ENCODE measurements around the gene RREB1.

The RREB1 gene

DNA sequence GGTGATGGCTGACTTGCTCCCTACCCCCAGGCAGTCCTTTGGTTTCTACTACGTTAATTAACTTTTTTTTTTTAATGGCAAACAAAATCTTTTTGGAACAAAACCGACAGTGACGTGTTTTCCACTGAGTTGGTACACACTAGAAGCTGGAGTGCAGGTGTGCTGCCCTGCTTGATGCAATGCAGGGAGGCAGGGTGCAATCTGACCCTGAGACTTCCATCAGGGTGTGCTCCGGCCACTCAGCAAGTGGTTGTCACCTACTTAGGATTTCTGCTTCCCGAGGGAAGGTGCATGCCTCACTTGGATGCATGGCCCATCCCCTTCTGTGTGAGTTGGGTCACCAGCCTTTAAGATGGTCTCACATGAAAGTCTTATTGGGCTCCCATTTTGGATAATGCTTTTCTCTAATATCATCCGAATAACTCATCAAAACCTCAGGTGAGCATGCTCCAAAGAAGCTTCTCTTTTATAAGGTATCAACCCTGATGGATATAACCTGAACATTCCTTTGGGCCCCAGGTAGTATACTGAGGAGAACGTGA is 14.0 kb downstream of the RREB1 start:
- no peak for DNase-seq (ENCODE audit: low read depth in 2 of 3, low spot score in 2 of 3)

DNA sequence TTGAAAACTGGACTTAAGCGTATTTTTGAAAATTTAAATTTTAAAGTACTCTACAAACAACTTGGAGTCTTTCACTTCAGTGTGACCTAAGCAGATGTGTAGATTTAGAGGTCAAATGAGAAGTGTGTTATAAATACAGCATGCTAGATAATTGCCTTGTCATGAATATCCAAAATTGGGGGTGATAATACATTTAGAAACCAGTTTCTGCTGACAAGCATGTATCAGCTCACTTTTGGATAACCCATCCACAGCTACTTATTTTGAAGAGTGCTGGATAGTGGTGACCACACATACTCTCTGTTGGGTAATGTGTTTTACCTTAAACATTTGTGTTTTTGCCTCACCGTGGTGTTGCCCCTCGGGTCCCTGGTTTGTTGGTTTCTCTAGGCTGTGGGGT is 14.9 kb downstream of the RREB1 start:
- no peak for DNase-seq (ENCODE audit: low read depth in 2 of 3, low spot score in 2 of 3)

DNA sequence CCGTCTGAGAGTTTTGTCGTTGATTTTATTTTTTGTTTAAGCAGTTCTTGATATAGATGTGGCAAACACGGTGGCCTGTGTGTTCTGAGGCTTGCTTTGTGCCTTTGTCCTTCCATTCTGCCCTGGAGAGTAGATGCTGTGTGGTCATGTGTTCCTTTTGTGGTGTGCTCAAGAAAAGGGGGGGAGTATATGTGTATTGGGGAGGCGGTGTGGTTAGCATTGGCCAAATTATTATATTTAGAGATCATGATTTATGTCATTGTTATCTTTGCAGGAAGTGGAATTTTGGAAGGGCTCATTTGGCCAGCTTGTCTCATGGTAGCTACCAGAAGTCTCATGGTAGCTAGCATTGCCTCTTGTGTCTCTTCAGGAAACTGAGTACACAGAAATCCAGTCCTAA is 16.4 kb downstream of the RREB1 start:
- no peak for DNase-seq (ENCODE audit: low read depth in 2 of 3, low spot score in 2 of 3)

DNA sequence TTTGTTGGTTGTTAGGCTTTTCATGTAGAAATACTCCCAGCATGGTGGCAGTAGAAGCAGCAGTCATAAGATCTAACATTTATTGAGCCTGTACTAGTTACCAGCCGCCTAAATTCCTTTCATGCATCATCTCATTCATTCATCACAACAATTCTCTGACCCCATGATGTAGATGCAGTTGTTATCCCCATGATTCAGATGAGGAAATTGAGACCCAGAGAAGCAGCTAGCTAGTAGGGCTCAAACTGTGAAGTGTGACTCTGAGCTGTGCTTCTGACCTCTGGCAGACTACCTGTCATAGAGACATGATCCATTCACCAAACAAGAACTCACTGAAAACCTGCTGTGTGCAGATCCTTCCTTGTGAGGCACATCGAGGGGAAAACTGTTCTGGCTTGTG is 16.9 kb downstream of the RREB1 start:
- no peak for DNase-seq (ENCODE audit: low read depth in 2 of 3, low spot score in 2 of 3)

DNA sequence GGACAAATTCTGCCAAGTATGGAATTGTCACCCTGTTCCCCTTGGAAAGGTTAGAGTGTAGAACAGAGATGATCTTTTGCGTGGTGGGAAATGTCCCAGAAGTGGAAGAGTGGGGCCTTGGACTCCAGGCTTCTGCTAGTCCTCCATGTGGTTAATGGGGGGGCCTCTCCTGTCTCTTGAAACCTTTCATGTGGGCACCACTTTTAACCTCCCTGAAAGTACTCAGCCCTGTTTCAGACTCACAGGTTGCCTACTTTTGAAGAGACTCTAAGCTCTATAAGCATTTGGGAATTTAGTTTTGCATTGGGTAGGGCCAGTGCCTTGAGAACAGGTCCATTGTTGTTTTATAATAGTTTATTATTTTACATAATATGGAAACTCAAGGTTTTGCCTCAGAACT is 17.5 kb downstream of the RREB1 start:
- no peak for DNase-seq (ENCODE audit: low read depth in 2 of 3, low spot score in 2 of 3)

DNA sequence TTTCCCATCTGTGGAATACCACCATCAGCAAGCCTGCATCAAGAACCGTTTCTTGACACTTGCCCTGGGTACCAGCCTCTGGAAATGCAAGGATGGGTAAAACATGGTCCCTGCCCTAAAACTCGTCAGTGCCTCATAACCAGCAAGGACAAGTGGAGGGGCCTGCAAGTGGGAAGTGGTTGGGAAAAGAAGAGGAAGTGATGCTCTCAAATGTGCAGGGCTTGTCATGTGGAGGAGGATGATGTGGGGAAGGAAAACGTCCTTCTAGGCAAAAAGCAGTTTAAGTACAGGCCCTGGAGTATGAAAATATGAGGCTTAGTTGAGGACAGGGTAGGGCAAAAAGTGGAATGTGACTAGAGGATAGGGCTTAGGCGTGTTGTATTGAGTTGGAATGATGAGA is 19.0 kb downstream of the RREB1 start:
- DNase-seq (ENCODE audit: low read depth in 2 of 3, low spot score in 2 of 3), result no peak

DNA sequence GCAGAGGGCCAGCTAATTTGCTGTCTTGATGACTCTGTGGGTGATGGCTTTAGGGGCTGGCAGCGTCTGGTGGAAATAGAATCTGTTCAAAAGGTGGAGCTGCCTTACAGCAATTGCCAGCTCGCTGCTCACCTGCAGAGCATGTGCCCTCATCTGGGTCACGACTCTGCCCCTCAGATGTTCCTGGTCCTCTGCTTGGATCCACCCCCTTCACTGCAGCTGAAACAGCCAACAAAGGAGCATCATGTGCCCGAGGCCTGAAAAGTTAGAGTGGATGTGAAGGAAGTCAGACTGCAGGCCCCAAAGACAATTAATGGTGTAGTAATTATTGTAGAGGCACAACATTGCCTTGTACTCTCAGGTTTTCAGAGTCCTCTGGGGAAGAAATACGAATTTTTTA is 19.9 kb downstream of the RREB1 start:
- DNase-seq (ENCODE audit: low read depth in 2 of 3, low spot score in 2 of 3), result no peak

DNA sequence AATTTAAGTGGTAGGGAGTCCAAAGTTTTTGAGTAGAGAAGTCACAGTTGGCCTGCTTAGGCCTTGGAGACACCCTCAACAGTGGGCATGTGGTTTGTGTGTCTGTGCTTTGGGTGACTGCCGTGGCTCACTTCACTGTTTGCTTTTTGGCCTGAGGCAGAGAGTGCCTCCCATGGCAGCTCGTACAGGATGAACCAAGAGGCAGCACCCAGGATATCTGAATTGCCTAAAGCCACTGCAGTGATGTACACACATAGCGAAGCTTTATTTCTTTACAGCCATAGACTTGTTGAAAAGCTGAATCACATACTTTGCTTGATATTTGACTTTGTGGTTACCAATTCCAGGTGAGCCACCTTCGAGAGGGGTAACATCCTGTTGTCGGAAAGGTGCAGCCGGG is 21.6 kb downstream of the RREB1 start:
- no peak for DNase-seq (ENCODE audit: low read depth in 2 of 3, low spot score in 2 of 3)

DNA sequence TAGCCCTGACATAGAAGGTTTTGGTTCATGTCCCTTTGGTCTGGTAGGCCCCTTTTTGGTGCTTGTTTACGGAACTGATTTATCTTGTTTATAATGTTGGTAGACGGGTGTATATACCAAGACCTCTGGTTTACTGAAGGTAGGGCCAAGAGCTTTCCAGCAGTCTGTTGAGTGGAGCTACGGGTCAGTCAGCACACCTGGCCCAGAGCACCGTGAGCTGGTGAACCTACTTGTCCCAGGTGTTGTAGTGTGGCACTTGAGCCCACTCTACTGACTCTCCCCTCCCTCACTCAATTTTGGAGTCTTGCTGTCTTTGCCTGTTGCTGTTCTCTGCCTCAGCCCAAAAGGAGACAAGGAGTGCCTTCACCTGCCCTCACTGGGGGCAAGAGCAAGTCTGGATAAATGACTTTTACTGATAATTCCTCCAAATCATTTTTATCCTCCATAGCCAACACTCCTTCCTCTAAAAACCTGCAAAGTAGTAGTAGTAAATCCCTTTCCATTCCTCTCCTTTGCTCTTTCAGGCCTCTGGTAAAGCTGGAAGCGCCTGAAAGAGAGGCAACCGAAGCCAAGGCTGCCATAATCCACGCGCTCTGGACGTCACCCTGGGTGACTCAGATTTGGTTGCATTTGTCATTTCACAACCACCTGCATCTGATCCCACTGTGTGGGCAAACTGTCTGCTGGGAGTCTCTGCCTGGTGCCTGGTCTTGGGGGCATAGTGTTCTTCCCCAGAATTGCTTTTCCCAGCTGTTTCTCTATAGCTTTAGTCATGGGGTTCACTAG is 22.2 kb downstream of the RREB1 start:
- no peak for DNase-seq (ENCODE audit: low read depth in 2 of 3, low spot score in 2 of 3)

DNA sequence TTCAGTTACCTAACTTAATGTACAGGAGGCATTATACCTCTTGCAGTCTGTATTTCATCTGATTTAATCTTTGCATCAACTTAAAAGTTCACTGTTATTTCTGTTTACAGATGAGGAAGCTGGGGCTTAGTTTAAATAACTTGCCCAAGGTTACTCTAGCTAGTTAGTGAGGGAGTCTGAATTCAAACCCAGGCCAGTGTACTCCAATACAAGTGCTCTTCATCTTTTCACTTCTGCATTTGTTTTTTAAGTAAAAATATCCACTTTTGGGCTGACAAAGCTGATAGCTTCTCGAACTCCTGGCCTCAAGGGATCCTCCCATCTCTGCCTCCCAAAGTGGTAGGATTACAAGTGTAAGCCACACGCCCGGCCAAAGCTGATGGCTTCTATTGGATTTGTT is 23.6 kb downstream of the RREB1 start:
- no peak for DNase-seq (ENCODE audit: low read depth in 2 of 3, low spot score in 2 of 3)

DNA sequence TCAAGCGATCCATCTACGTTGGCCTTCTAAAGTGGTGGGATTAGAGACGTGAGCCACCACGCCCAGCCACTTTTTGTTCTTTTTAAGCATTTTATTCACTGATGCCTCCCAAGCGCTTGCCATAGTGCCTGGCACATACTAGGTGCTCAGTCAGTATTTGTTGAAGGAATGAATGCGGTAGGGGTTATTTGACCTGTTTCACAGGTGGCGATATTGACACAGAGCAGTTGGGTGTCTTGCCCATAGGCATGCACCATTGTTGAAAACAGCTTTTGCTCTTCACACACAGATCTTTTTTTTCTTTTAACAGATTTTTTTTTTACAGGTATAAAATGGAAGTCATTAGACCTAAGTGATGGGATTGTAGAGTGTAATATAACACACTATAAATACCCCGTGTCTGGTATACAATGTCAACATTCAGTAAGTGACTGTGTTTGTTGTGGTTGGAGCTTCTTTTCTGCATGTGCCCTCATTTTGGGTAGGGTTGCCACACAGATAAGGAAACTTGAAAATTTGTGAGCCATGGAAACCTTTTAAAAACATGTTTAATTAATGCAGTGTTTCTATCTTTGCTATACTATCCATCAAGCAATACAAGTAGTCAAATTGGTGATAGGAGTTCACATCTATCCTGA is 24.8 kb downstream of the RREB1 start:
- no peak for DNase-seq (ENCODE audit: low read depth in 2 of 3, low spot score in 2 of 3)

DNA sequence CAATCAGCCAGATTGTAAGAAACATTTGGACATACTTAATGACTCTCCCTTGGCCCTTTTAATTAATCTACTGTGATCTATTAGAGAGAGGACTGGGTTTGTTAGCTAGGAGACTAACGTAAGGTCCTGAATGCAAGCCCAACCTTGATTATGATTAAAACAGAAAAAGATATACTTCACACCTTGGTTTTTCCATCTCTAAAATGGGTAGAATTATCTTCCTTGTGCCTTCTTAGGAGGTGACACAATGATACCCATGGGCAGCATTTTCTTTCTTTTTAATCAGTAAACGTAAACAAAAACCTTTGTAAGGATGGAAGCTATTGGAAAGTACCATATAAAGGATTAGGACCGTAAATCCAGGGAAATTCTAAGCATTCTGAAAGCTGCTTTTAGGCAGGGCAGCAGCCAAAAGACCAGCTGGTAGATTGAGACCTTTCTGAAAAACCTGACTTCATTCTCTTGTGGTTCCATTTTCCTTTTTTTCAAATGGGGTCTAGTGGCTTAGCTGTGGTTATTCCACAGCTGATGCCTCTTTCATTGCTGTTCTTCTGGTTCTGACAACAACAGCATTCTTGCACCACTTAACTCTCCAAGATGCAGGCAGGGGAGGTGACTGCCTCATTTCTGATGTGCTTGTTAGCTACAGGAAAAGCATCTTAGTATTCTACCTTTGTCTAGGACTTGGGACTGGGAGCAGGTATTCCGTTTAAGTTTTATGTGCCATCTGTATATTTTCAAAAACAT is 27.4 kb downstream of the RREB1 start:
- DNase-seq (ENCODE audit: low read depth in 2 of 3, low spot score in 2 of 3), result no peak

DNA sequence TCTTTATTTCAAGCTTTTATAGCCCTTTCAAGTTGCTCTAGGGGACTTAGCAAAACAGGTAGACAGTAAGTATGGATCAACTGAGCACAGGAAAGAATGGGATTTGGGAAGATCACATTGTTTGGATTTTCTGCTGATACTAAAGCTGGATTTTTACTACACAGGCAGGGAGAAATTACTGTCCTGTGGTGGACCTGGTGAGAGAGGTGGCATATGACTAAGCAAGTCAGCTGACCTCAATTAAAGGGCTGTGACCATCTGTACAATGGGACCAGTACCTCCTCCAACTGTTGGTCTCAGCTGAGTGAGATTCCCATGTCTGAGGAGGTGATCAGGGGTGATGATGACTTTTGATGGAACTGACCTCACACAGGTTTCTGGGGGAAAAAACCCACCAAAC is 28.0 kb downstream of the RREB1 start:
- no peak for DNase-seq (ENCODE audit: low read depth in 2 of 3, low spot score in 2 of 3)

DNA sequence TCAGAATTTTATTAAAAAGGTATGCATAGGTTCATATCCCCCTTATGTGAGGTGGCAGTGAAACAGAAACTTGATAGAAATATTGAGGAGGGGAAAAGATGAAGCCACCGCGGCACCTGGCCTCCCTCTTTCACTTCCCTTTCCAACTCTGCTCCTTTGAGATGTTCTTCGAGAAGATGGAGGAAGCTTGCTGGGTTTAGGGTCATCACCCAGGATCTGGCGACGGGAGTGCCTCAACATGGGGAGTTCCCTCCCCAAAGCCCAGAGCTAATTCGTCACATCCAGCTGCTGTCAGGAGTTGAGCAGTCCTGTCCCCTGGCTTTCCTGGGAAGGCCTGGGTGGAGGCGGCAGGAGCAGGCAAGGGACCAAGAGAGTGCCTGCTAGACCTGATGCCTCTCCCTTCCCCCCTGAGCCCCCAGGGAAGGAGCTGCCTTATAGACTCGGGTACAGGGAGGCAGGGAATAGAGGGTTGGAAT is 29.1 kb downstream of the RREB1 start:
- no peak for DNase-seq (ENCODE audit: low read depth in 2 of 3, low spot score in 2 of 3)

DNA sequence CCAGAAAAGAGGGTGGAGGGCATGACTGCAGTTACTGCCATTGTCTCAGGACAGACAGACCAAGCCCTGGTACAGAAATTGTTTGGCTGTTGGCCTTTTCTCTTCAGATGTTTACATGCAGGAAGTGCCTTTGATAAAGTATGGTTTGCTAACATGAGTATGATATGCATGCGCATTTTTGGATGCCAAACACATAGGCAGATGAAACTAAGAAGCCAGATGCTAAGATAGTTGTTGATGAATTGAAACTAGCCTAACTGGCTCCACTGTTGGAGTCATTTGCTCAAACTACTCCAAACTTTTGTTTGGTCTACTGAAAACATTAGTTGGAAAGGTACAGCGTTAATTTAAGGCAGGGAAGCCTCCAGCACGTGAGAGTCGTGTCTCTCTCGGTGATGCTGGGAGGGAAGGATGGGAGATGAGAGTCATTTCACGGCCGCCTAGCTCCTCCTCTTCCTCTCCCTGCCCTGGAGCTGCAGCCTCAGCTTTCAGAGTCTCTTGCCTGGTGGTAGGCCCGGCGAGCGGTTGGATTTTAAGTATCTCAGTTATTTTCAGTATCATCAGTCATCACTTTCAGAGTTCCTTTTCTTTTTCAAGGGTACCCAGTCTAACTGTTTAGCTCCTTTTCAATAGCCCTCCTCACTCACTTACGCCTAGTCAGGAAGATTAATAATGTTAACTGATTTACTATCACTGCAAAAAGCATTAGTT is 29.7 kb downstream of the RREB1 start:
- DNase-seq (ENCODE audit: low read depth in 2 of 3, low spot score in 2 of 3), result peak in 2 of 3 experiments; percentile 35 to 50

DNA sequence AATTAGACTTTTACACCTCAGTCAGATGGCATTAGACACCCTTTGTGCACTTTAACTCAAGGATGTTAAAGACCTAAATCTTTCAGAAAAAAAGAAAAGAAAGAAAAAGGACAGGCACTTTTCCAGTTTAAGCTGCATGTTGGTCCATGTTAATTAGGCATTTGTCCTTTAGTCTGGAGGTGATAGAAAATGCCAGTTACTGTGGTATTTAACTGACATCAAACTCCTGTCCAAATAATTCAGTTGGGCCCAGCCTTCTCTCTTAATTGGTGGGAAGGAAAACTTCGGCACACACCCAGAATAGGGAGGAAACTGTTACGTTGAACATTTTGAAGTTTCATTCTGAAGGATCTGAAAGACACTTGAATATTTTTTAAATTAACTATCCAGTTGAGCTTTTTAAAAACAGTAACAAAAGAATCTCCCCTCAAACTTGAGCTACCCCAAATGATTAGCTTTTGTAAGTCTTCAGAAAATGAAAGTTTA is 30.3 kb downstream of the RREB1 start:
- no peak for DNase-seq (ENCODE audit: low read depth in 2 of 3, low spot score in 2 of 3)

DNA sequence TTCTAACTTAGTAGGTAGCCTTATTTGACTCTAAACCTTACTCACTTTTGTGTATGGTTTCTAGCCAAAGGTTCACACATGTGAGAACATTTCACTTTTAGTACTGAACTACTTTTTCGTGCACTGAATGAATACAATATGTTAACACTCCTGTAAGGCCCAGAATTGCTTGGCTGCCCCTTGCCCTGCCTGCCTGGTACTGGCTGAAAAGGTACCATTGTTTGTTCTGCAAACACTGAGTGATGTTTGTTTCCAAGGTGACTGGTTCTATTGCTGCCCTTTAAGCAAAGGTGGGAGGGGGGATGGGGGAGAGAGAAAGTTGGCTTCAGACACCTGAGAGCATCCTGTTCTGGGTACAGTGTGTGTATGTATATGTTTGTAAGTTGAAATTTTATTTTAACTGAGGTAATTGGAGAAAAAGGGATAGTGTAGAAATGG is 31.2 kb downstream of the RREB1 start:
- no peak for DNase-seq (ENCODE audit: low read depth in 2 of 3, low spot score in 2 of 3)

DNA sequence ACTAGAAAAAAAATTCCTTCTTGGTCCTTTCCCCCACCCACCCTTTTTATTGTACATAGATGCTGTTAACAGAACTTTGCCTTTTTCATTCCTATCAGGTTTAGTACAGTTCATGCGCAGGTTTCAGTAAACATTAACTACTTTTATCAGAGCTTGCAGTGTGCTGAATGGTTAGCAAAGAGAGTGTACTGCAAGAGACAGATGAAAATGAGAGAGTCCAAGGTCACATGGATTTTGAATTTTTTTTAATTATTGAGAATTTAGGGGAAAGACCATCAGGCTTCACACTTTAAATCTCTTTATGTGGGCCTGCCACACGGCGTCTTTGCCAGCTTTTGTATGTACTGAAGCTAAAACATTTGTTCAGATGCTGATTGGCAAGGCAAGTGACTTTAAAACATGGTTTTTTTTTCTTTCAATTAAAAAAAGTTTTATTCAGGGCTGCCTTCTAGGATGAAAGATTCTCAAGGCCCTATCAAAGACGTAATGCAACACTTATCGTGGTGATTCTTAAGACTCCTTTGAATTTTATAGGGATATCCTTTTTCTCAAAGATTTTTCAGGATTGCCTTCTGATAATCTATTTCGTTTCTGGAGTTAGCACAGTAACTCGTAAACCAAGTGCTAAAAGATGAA is 32.2 kb downstream of the RREB1 start:
- DNase-seq (ENCODE audit: low read depth in 2 of 3, low spot score in 2 of 3), result no peak

DNA sequence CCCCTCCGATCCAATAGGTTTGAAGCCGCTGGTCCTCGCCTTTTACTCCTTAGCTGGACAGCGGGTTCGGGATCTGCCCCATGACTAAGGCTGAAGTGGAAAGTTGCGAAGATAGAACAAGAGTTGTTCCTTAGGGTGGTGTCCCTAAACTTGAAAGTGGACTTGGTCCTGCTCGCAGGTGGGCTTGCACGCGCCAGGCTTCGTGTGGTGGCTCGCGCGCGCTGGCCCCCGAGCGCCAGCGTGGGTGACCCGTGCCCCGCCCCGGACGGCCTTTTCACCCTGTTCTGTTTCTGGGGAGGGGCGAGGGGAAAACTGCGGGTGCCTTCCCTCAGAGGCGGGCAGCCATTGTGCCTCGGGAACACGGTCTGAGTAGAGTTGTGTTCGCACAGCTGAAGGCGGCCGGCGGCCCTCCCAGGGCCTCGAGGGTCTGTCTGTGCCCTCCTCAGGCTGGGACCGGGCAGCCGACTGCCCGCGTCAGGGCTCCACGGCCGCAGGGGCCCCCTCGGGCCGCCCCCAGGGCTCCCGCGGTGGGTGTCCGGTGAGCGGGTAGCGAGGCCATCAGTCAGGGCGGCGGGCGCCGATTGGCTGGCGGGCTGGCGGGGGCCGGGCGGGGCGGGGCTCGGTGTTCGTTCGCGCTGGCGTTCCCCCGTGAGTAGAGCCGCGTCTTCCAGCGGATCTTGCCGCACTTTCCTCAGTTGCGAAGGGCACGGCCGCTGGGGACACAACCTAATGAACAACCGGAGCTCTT is 33.0 kb downstream of the RREB1 start:
- DNase-seq (ENCODE audit: low read depth in 2 of 3, low spot score in 2 of 3), result peak; percentile 62 to 77 (median 67)

Data from activated CD8-positive, alpha-beta memory T cell treated with anti-CD3 and anti-CD28 coated beads for 48 hours (primary cell).